Sciatic nerve (tissue), 2 donors: ENCODE measurements around the gene SLAMF7. TPM values are rescaled to one million over a fixed set of nuclear protein-coding genes. Genes with fewer than 3 reads are reported as not detected.
"Not testable (repeated sequence)": the region's sequence is repeated elsewhere in the genome, so short reads cannot be mapped to it uniquely, and the experiment has no call there.

Experiments used
- ATAC-seq: fragments of 200-7000 bp; cut with Tn5 transposase; one replicate; pipeline ENCODE4 v1.9.1; 2020; ENCODE audit warnings: mild to moderate bottlenecking, moderate library complexity
- DNase-seq: peaks from one replicate; pipeline ENCODE4 v3.0.0-alpha.2; 2020; ENCODE audit warnings: low spot score
- intact Hi-C: fragments of 100-400 bp; cut with DNase I; formaldehyde crosslinking; loops from one replicate; pipeline ENCODE4 v1.14.2; 2022
- total RNA-seq: library from RNA; stranded (reverse); fragmentation: NEBNext Ultra II Directional; extraction: Animal tissue kit (Norgen Biotek cat#: 25700); gene quantifications from one replicate; pipeline ENCODE4 v1.2.1, GENCODE V29; 2021
- donor health status: DM: no; HTN: no; CAD: no.
- donor health status: DM: no; HTN: no; CAD: no.

SLAMF7 gene
- total RNA-seq, 1 donor from 2014 or later, result 1.6 TPM

GRCh38 chr1:160761046-160761445 lies 22.0 kb downstream of the SLAMF7 start:
- intact Hi-C loops, result no loop called here
- no peak for ATAC-seq

GRCh38 chr1:160761886-160762285 lies 22.8 kb downstream of the SLAMF7 start:
- ATAC-seq (no peak), DNase-seq (no peak)
- intact Hi-C loops, result no loop called here

More at GRCh38 chr1:160761046-160761445, 22.0 kb downstream of the SLAMF7 start:
- no peak for DNase-seq

- intact Hi-C loops, result no loop called here
These were observed 24.9 kb downstream of the SLAMF7 start for GRCh38 chr1:160763993-160764392.

GRCh38 chr1:160767395-160768294 lies 28.6 kb downstream of the SLAMF7 start:
- ATAC-seq (no peak), DNase-seq (no peak)
- intact Hi-C loops, result no loop called here

More at GRCh38 chr1:160763993-160764392, 24.9 kb downstream of the SLAMF7 start:
- DNase-seq (no peak), ATAC-seq (no peak)

- intact Hi-C loops, result no loop called here
- no peak for DNase-seq
- peak; percentile 49 for ATAC-seq
These were observed 29.2 kb downstream of the SLAMF7 start for GRCh38 chr1:160768295-160768657.

GRCh38 chr1:160772331-160772730 lies 33.3 kb downstream of the SLAMF7 start:
- no peak for DNase-seq
- no peak for ATAC-seq
- intact Hi-C loops, result no loop called here

- DNase-seq (no peak), ATAC-seq (no peak)
- intact Hi-C loops, result no loop called here
These were observed 34.0 kb downstream of the SLAMF7 start for GRCh38 chr1:160773093-160773492.

- DNase-seq (no peak), ATAC-seq (no peak)
- intact Hi-C loops, result no loop called here
These were observed 36.1 kb downstream of the SLAMF7 start for GRCh38 chr1:160774886-160775719.

GRCh38 chr1:160776178-160776577 lies 37.1 kb downstream of the SLAMF7 start:
- ATAC-seq, result no peak
- intact Hi-C loops, result no loop called here
- DNase-seq, result no peak

GRCh38 chr1:160777486-160778089 lies 38.5 kb downstream of the SLAMF7 start:
- DNase-seq (no peak), ATAC-seq (no peak)
- intact Hi-C loops, result no loop called here

- ATAC-seq (no peak), DNase-seq (no peak)
- intact Hi-C loops, result no loop called here
These were observed 39.9 kb downstream of the SLAMF7 start for GRCh38 chr1:160778976-160779375.

GRCh38 chr1:160779626-160780397 lies 40.8 kb downstream of the SLAMF7 start:
- DNase-seq (no peak), ATAC-seq (no peak)
- intact Hi-C loops, result no loop called here

GRCh38 chr1:160780398-160780755 lies 41.3 kb downstream of the SLAMF7 start:
- DNase-seq, result no peak
- intact Hi-C loops, result no loop called here

GRCh38 chr1:160781186-160781766 lies 42.2 kb downstream of the SLAMF7 start:
- DNase-seq, result no peak
- intact Hi-C loops, result no loop called here
- no peak for ATAC-seq

More at GRCh38 chr1:160780398-160780755, 41.3 kb downstream of the SLAMF7 start:
- ATAC-seq, result no peak

- peak; percentile 49 for ATAC-seq
- intact Hi-C loops, result no loop called here
These were observed 43.1 kb downstream of the SLAMF7 start for GRCh38 chr1:160781914-160782689.

GRCh38 chr1:160782988-160783765 lies 44.1 kb downstream of the SLAMF7 start:
- DNase-seq, ATAC-seq, intact Hi-C loops: not testable (repeated sequence)

More at GRCh38 chr1:160781914-160782689, 43.1 kb downstream of the SLAMF7 start:
- no peak for DNase-seq
